Psoas muscle (tissue), 8 donors: ENCODE data around the gene PHC2. TPM values are rescaled to one million over a fixed set of nuclear protein-coding genes. Genes with fewer than 3 reads are reported as not detected.

Experiments used
- ATAC-seq, 4 donors: fragments of 200-7000 bp; cut with Tn5 transposase; one replicate each; pipeline ENCODE4 v1.9.1; 2020; ENCODE audit warnings: moderate library complexity in 3 of 4, mild to moderate bottlenecking in 2 of 4
- DNase-seq, 2 donors: peaks; one replicate each; pipeline ENCODE4 v3.0.0-alpha.2; 2020
- H3K27ac ChIP-seq: fragments of 200-600 bp; one replicate; pipeline ENCODE4 v1.8.0; 2022
- H3K27me3 ChIP-seq, 3 donors: fragments of 200-600 bp in 1 of 3; one replicate each; pipeline versions ENCODE4 v1.6.1 to v1.8.0; 2013 to 2022; ENCODE audit warnings: low read length in 2 of 3, mild to moderate bottlenecking in 2 of 3, moderate library complexity in 1 of 3; ENCODE audit not compliant: insufficient read depth in 3 of 3
- H3K36me3 ChIP-seq, 2 donors: fragments of 200-600 bp in 1 of 2; one replicate each; pipeline versions ENCODE4 v1.6.1 to v1.8.0; 2013 to 2022; ENCODE audit warnings: low read depth in 1 of 2, mild to moderate bottlenecking in 1 of 2, moderate library complexity in 1 of 2; ENCODE audit not compliant: insufficient read depth in 1 of 2
- H3K4me1 ChIP-seq: fragments of 200-600 bp; one replicate; pipeline ENCODE4 v1.8.0; 2022
- H3K4me3 ChIP-seq: fragments of 200-600 bp; one replicate; pipeline ENCODE4 v1.8.0; 2022; ENCODE audit warnings: mild to moderate bottlenecking
- H3K9me3 ChIP-seq: fragments of 200-600 bp; one replicate; pipeline ENCODE4 v1.8.0; 2022
- CTCF ChIP-seq: fragments of 200-600 bp; IDR thresholded peaks from one replicate; pipeline ENCODE4 v1.8.0; 2022; ENCODE audit warnings: antibody characterized with exemption
- WGBS, 3 donors: extraction: QIAGEN DNeasy Blood & Tissue Kit; methylation state at CpG; one replicate each; pipeline versions ENCODE4 v1.1.6 to v1.1.7; 2013; 5-methylcytosine and 5-hydroxymethylcytosine counted together
- intact Hi-C, 2 donors: fragments of 100-400 bp; cut with DNase I; formaldehyde crosslinking; loops; one replicate each; pipeline versions ENCODE4 v1.11.0 to v1.14.2; 2022
- polyA plus RNA-seq, 3 donors: library from polyadenylated mRNA; stranded (reverse); fragments of 200-250 nt; gene quantifications; one replicate each; pipeline ENCODE4 v1.2.3, GENCODE V29; 2013
- total RNA-seq, 4 donors: library from RNA; stranded (reverse); fragmentation: NEBNext Ultra II Directional in 2 of 4; extraction: Animal tissue kit (Norgen Biotek cat#: 25700) in 2 of 4; gene quantifications; one replicate each; pipeline versions ENCODE4 v1.2.1 to v1.2.4, GENCODE V29; 2021 to 2023
- donor health status: healthy with polysubstance abuse.
- donor health status: DM: no; HTN: no; CAD: no; lungs with moderate emphysema.
- donor health status: Bipolar disorder and iron deficiency.
- donor health status: healthy.
- donor health status: DM: yes; HTN: yes; CAD: no.
- donor health status: DM: no; HTN: no; CAD: no.
- donor health status: DM: no; HTN: no; CAD: no.
- donor health status: DM: yes; HTN: yes; CAD: no.

The PHC2 gene
- total and polyA plus RNA-seq, 7 donors: 74.1 to 427 (median 338) TPM

- Histone ChIP-seq H3K4me3 (no peak overlapping the region), H3K4me1 (peaks cover 14% of the 10 kb centered on the region), H3K9me3 (no peaks in the 10 kb centered on the region), H3K27ac (no peak overlapping the region), H3K27me3 (no peaks in the 10 kb centered on the region), H3K36me3 (peaks cover 0 to 31% of the 10 kb centered on the region in 2 donors)
- ATAC-seq (no peak), DNase-seq (no peak)
- TF ChIP-seq CTCF: no peak
- 67 to 76% (median 73%) methylated on average over 4 of the region's 4 CpGs for WGBS, 3 donors
- intact Hi-C loops: no loop called here
Measured at GRCh38 chr1:33358114-33358794, 72.6 kb downstream of the PHC2 start.

DNA sequence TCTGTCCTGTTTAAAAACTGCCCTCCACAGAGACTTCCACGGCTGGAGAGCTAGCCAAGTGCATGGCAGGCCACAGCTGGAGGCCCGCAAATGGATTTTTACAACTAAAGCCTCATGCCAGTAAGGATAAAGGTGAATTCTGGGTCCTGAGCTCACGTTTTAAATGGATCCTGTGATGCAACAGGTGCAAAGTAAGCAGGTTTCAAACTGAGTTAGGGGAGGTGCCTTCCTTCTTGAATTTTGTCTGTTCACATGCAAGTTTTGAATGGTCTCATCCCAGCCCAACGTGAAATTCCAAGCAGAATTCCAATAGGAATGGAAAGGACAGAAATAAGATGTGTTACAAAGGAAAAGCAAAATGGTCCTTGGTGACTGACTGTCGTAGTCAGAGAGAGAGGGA lies 73.8 kb downstream of the PHC2 start:
- H3K4me3 ChIP-seq: no peak overlapping the region
- H3K9me3 ChIP-seq: no peaks in the 10 kb centered on the region
- WGBS, 3 donors: 81 to 90% (median 84%) methylated on average over 5 of the region's 5 CpGs
- no peak overlapping the region for H3K27ac ChIP-seq
- DNase-seq (no peak), ATAC-seq (no peak)
- no peak for TF ChIP-seq CTCF
- peaks cover 5% of the 10 kb centered on the region for H3K4me1 ChIP-seq
- peaks cover 0 to 27% of the 10 kb centered on the region in 2 donors for H3K36me3 ChIP-seq
- H3K27me3 ChIP-seq: no peaks in the 10 kb centered on the region
- intact Hi-C loops: no loop called here

DNA sequence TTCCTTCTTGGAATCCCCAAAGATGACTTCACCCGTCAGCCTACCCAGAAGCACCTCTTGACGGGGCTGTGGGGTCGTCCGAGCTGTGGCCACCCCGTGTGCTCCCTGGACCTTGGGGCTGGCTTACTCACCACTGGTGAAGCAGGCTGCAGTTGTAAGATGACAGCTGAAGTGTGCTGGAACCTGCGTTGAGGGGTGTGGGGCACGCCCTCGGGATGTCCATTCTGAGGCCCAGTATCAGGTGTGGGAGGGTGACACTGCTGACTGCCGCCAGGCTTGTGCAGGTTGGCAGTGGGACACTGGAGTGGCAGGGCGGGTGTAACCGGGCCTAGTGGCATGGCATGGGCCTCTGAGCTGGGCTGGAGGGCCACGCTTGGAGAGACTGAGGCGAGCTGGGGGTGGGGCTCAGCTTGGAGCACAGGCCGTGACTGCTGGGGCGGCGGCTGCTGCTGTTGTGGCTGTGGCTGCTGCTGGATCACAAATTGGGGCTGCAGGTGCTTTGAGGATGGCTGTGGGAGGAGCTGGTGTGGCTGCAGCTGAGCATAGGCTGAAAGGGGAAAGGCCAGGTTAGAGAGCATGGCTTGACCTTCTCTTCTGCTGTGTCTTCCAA lies 76.1 kb downstream of the PHC2 start:
- no peak overlapping the region for H3K4me3 ChIP-seq
- no peak for DNase-seq
- H3K27ac ChIP-seq: no peak overlapping the region
- peaks cover 0 to 23% of the 10 kb centered on the region in 2 donors for H3K36me3 ChIP-seq
- H3K4me1 ChIP-seq: peaks cover 7% of the 10 kb centered on the region
- intact Hi-C loops: loop anchor here in 1 of 2 donors (5.0 kb wide), 1 partner anchor 173 kb away; the partner anchor contains the start of gene TRIM62
- TF ChIP-seq CTCF: no peak
- H3K27me3 ChIP-seq: no peaks in the 10 kb centered on the region
- 91 to 97% (median 96%) methylated on average over 16 of the region's 16 CpGs for WGBS, 3 donors
- ATAC-seq: no peak
- no peaks in the 10 kb centered on the region for H3K9me3 ChIP-seq

GRCh38 chr1:33353531-33353930 lies 77.4 kb downstream of the PHC2 start:
- Histone ChIP-seq H3K27me3 (no peaks in the 10 kb centered on the region), H3K4me1 (peaks cover 7% of the 10 kb centered on the region), H3K9me3 (no peaks in the 10 kb centered on the region), H3K36me3 (peaks cover 0 to 25% of the 10 kb centered on the region in 2 donors), H3K4me3 (no peak overlapping the region), H3K27ac (no peak overlapping the region)
- WGBS, 3 donors: 86 to 92% (median 90%) methylated on average over 5 of the region's 5 CpGs
- no peak for TF ChIP-seq CTCF
- no peak for DNase-seq
- no peak for ATAC-seq
- intact Hi-C loops: loop anchor here in 1 of 2 donors (5.0 kb wide), 1 partner anchor 171 kb away; the partner anchor contains the start of gene TRIM62
